Measurements from ENCODE around the gene ANAPC1.
"Not testable (repeated sequence)": the region's sequence is repeated elsewhere in the genome, so short reads cannot be mapped to it uniquely, and the experiment has no call there.

The ANAPC1 gene

GRCh38 chr2:111905475-111905869 is 21.5 kb upstream of the ANAPC1 start:
- DNase-seq (ENCODE audit: low read depth) = not testable (repeated sequence)

DNA sequence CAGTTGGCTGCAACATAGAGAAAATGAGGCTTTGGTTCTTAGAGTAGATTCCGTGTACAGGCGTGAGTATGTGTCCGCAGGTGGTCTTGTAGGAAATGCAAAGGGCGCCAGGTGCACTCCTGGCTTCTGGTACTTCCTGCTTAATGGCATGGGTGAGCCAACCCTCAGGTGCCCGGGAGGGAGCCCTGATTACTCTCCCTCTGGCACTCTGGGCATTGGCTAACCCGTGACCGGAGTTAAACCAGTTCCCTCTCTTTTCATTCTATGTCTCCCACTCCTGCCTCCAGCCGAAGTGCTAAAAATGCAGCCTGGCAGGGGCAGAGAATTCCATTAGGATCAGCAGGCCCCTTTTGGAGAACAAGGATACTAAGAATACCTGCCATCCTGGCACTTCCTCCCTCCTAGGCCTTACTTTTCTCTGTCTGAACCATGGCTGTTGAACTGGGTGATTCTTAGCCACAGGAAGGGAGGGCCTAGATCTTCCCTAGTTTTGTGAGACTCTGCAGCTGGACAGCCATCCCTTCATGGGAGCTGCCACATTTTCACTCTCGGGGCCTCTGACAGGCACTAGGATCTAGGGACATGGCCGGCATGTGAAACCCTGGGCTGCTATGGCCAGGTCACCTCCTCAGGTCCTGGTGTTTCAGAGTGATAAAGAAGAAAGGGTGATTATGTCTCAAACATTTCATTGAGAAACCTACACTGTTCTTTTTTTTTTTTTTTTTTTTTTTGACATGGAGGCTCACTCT is 20.9 kb upstream of the ANAPC1 start:
- DNase-seq (ENCODE audit: low read depth) = no peak

GRCh38 chr2:111903930-111904439 is 20.0 kb upstream of the ANAPC1 start:
- no peak for DNase-seq (ENCODE audit: low read depth)

- no peak for DNase-seq (ENCODE audit: low read depth)
Measured at GRCh38 chr2:111903516-111903915, 19.5 kb upstream of the ANAPC1 start.

- no peak for DNase-seq (ENCODE audit: low read depth)
Measured at GRCh38 chr2:111900859-111901258, 16.9 kb upstream of the ANAPC1 start.

DNA sequence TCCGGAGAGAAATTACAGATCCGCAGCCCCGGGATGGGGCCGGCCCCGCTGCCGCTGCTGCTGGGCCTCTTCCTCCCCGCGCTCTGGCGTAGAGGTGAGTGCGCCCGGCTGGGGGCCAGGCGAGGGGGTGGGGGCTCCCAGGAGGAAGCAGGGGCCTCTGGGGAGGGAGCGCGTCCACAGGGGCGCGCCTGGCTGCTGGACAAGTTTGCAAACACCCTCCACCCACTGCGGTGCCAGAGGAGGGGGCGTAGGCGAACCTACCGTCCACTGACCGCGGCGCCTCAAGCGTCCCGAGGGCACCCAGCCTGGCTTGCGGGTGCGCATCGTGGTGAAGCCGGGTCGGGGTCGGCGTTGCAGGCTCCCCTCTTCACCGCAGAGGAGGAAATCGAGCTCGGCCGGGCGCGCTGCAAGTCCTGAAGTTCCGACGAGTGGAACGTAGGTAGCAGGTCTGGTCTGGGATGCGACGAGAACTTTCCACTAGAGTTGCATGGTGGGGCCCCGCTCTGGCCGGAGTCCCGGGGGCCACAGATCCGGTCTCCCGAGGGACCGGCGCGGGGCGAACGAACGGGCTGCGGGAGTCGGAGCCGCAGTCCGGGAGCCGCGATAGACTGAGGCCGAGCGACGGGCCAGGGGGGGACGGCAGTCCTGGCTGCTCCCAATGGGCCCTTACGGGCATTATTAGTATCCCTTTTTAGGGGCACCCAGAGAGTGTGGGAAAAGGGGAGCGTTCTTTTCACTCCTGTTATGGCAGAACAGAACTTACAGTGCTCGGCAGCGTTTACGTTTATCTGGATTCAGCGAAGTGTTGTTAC is 14.9 kb upstream of the ANAPC1 start:
- DNase-seq (ENCODE audit: low read depth) = no peak

DNA sequence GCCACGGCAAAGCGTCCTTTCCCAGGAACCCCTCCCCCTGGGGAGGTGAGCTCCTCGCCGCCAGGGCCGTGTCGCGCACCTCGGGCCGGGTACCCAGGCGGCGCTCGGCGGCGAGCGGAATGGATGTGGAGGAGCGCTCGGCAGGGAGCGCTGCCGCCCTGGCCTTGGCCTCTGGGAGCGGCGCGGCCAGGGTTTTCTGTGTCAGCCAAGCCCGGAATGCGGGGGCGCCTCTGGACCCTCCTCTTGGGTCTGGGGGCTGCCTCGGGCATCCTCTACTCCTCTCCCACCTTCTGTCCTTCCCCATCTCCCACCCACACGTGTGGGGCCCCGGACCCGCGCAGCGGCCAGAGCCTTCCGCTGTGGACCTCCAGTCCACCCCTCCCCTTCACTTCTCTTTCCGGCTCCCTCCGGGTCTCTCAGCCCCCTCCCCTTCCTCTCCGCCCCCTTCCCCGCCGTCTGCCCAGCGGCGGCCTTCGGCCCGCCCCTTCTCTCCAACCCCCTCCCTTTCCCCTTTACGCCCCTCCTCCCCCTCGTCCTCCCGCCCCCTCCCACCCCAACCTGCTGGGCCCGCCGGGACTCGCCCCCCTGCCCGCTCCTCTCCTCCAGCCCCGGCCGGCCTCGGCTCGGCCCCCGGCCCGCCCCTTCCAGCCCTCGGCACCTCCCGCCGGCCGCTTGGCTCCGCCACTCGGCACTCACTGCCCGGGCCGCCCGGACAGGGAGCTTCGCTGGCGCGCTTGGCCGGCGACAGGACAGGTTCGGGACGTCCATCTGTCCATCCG is 14.1 kb upstream of the ANAPC1 start, which contains the start of gene MERTK:
Gene MERTK, plus strand, starts transcription at position 684 of the 779 bp plus-strand sequence. CDS start 129 bp downstream, outside the sequence.
- peak; percentile 11 for DNase-seq (ENCODE audit: low read depth)

GRCh38 chr2:111897630-111897923 is 13.6 kb upstream of the ANAPC1 start:
- no peak for DNase-seq (ENCODE audit: low read depth)

- DNase-seq (ENCODE audit: low read depth) = no peak
Measured at GRCh38 chr2:111896576-111896975, 12.6 kb upstream of the ANAPC1 start.

- DNase-seq (ENCODE audit: low read depth) = no peak
Measured at GRCh38 chr2:111896024-111896423, 12.0 kb upstream of the ANAPC1 start.

DNA sequence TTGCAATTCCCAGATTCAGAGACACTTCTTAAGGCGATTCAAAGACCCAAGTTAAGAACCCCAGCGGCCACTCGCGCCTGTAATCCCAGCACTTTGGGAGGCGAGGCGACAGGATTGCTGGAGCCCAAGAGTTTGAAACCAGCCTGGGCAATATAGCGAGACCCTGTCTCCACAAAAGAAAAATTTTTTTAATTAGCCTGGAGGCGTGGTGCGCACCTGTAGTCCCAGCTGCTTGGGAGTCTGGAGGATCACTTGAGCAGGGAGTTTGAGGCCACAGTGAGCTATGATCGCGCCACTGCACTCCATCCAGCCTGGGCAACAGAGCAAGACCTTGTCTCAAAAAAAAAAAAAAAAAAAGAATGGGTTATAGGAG is 585 bp upstream of the ANAPC1 start:
- DNase-seq (ENCODE audit: low read depth) = no peak

DNA sequence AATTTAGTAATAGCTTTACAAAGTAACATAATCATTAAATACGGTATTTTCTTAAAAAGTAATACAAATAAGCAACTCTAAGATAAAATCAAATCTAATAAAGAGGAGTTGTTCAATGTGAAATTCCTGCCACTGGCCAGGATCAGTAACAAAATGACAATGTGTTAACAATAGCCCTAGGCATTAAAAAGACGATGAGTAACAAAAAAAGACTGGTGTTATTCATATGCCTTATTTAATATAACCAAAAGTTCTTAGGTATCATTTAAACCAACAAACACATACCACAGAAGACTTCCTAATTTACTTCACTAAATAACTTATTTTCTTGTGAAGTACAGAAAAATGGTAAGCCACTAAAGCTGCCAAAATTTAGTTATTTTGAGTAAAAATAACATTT is 11.2 kb downstream of the ANAPC1 start:
- not testable (repeated sequence) for DNase-seq (ENCODE audit: low read depth)

DNA sequence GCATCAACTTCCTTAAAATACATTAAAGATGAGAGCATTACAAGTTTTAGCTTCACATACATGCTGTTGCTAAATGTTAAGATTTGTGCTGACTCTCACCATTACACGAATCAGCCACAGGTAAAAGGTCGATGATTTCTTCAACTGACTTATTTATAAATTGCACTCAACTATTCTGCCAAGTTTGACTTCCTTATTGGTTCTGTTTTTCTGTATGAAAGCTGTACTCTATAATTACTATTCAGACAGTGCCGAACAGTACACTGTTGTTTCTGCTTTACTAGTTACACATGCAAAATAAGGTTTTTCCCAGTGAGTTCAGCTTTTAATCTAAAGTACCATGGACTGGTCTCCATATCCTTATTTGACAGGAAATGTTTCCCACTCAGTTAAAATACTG is 18.9 kb downstream of the ANAPC1 start:
- DNase-seq (ENCODE audit: low read depth) = not testable (repeated sequence)

GRCh38 chr2:111860005-111860404 is 24.0 kb downstream of the ANAPC1 start:
- not testable (repeated sequence) for DNase-seq (ENCODE audit: low read depth)

GRCh38 chr2:111852544-111852943 is 31.4 kb downstream of the ANAPC1 start:
- not testable (repeated sequence) for DNase-seq (ENCODE audit: low read depth)

- not testable (repeated sequence) for DNase-seq (ENCODE audit: low read depth)
Measured at GRCh38 chr2:111850646-111851045, 33.3 kb downstream of the ANAPC1 start.

GRCh38 chr2:111839625-111840282 is 44.2 kb downstream of the ANAPC1 start:
- DNase-seq (ENCODE audit: low read depth) = not testable (repeated sequence)

DNA sequence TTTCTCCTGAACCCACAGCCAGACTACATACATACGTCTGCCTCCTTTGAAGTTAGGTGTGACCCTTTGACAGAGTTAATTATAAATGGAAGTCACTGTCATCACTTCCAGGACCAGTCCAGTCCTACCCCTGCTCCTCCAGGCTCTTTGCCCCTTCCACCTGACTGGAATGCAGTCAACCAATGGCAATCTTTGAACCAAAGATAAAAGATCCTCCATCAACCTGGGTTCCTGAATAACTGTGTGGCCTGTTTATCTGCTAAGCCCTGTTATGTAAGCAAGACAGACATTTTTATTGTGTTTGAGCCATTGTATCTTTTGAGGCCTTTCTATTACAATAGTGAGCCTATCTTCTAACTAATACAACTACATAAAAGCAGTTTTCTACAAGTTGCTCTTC is 45.0 kb downstream of the ANAPC1 start:
- not testable (repeated sequence) for DNase-seq (ENCODE audit: low read depth)

DNA sequence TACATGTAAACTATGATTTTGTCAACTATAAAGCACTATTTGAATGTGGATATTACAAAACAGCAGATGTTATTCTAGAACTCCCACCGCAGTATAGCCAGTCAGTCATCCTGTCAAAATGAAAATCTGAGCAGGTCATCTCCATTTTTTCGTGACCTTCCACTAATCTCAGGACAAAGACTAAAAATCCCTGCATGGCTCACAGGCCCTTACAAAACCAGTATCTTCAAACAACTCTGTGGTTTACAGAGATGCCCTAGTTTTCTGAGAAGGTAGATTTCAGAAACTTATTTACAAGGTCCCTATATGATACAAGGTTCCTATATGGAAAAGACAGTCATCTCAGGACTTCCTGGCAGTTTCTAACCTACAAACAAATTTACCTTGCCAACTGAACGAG is 49.8 kb downstream of the ANAPC1 start:
- DNase-seq (ENCODE audit: low read depth) = not testable (repeated sequence)

DNA sequence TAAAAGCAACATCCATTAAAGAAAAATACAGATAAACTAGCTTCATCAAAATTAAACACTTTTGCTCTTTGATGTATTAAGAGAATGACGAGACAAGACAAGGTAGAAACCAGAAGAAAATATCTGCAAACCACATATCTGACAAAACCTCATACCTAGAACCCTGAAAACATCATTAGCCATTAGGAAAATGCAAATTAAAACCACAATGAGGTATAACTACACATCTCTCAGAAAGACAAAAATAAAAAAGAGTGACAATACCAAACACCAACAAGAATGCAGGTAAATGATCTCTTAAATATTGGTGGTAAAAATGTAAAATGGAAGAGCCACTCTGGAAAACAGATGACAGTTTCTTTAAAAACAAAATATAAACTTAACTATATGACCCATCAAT is 53.5 kb downstream of the ANAPC1 start:
- not testable (repeated sequence) for DNase-seq (ENCODE audit: low read depth)

DNA sequence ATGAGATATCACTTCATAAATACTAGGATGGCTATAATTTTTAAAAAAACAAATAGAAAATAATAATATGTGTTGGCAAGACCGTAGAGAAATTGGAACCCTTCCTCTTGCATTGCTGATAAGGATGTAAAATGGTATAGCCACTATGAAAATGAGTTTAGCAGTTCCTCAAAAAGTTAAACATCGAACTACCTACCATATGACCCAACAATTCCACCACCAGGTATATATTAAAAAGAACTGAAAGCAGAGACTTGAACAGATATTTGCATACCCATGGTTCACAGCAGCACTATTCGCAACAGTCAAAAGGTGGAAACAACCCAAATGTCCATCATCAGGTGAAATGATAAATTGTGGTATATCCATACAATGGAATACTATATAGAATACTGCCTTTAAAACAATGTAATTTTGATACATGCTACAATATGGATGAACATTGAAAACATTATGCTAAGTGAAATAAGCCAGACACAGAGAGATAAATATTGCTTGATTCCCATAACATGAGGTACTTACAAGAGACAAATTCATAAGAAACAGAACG is 55.7 kb downstream of the ANAPC1 start:
- DNase-seq (ENCODE audit: low read depth) = not testable (repeated sequence)
